HG02852 (cell line): ENCODE results near the gene ZNF202.
"Not testable (repeated sequence)": the region's sequence is repeated elsewhere in the genome, so short reads cannot be mapped to it uniquely, and the experiment has no call there.

Experiments used
- ATAC-seq: cut with Tn5 transposase; IDR thresholded peaks from one replicate; pipeline ENCODE4 v1.9.1; 2021; ENCODE audit warnings: mild to moderate bottlenecking, moderate library complexity; ENCODE audit not compliant: unreplicated experiment

ZNF202 gene

DNA sequence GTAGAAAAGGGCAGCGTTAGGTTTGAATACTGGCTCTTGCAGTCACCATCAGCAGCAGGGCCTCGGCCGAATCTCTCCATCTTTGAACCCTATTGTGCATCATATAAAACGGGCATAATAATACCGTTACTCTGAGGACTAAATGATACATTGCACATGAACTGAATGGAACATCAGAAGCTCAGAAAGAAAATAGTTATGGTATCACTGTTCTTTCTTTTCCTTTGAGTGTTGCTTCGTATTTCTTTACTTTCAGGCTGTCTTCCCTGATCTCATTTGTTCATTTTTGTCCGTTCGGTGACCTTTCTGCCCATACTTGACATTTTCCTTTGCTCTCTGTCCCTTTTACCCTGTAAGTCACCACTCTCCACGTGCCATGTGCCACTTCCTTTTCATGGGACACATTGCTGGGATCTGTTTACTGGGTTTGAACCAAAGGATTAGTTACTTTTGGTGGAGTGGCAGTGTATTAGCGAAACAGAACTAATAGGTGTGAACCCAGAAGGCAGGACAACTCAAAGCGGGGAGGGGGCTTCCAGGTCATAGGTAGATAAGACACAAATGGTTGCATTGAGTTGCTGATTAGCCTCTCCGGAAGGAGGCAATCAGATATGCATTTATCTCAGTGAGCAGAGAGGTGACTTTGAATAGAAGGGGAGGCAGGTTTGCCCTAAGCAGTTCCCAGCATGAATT, 717 bp upstream of the ZNF202 start:
- peak; percentile 9 for ATAC-seq

DNA sequence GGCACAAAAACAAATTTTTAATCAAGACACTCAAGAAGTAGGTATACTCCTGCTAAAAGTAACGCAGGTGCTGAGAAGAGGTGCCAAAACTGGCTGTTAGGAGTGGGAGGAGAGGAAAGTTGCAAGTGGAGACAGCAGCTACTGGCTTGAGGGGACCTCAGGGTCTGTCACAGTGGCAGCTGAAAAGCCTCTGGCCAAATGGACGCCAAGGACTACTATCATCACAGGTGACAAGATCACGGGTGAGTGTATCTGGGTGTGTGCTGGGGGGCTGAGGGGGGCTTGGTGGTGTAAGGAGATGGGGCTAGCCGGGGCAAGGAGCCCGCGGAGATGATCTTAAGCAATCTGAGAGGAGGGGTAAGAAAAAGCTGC, 687 bp downstream of the ZNF202 start:
- ATAC-seq, result peak; percentile 11

DNA sequence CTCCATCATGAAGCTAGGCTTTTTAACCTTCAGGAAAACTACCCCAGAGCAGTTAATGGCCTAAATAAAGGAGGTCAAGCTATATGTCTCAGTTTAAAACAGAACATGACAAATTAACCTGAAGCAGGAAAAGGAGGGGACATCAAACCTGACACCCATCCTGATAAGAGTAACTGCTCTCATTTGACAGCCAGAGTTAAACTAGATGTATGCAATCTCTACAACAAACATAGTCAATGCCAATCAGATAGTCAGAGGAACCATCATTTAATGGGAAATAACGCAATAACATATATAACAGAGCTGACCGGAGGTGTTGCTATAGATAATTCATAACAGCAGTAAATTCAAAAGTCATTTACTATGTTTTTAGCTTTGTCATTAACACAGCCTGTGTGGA, 3.1 kb downstream of the ZNF202 start:
- ATAC-seq, result no peak

DNA sequence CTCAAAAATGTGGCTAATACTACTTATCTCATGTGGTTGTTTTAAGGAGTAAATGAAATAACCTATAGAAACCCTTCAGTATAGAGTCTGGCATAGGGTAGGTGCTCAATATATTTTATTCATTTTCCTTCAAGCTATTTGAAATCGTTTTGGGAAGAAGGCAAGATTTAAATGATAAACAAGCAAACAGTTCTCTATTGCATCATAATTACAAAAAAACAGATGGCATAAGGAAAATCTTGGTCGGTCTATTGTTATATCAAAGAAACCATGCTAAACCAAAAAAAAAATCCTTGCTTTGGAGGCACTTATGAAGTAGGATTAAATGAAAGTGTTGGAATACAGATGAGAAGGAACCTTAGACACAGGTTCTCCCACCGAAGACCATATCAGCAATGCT, 4.7 kb downstream of the ZNF202 start:
- ATAC-seq, result no peak

DNA sequence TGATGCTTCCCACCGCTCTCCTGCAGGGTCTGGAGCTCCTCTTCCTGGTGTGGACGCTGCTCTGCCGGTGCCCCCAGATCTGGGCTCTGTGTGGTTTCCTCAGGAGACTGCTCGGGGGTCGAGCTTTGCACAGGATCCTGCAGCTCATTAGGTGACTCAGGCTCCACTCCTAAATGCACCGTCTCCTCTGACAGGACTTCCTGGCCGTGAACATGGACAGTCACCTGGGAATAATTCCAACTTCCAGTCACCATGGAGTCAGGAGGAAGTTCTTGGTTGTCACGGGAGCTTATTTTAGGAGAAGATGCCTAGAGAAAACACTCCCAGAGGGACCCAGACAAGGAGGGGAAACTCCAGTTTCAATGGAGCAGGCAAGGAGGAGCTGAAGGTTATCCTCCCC, 11.9 kb downstream of the ZNF202 start:
- no peak for ATAC-seq

DNA sequence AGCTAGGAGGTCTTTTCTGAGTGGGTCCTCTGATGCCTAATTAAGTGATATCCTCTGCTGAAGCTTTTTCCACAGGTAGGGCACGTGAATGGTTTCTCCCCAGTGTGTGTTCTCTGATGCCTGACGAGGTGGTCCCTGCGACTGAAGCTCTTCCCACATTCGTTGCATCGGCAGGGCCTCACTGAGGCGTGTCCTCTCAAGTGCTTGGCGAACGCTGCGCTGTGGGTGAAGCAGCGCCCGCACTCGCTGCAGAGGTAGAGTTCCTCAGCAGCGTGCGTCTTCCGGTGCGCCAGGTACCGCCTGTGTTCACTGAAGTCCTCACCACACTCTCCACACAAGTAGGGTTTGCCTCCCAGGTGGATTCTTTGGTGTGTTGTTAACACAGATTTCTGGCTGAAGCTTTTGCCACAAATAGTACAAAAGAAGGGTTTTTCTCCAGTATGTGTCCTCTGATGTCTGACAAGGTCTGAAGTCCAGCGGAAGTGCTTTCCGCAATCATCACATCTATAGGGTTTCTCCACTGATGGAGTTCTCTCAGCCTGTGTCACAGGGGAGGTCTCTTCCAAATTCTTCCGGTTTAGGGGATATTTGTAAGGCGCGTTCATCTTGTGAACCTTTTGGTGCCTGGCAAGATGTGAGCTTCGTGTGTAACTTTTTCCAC, 15.3 kb downstream of the ZNF202 start:
- ATAC-seq, result no peak

DNA sequence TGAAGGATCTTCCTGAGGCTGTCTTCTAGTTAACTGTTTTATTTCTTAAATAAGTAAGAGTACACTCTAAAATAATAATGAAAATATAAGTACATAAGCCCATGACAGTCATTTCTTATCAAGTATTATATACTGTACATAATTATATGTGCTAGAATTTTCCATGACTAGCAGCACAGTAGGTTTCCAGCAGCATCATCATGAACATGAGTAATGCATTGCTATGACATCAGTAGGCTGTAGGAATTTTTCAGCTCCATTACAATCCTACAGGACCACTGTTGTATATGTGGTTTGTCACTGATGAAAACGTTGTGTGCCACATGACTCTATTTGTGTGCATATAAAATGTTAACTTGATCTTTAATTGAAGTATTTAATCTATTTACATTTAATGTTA, 22.0 kb downstream of the ZNF202 start:
- no peak for ATAC-seq

DNA sequence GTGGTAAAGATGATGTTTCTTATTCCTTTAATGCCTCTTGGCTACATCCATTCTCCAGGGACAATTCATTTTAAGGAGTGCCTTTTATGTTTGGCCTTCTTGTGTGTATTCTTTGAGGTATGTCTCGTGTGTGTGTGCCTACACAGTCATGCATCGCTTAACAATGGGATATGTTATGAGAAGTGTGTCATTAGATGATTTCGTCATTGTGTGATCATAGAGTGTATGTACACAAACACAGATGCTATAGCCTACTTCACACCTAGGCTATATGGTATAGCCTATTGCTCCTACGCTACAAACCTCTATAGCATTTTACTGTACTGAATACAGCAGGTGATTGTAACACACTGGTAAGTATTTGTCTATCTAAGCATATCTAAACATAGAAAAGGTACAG, 23.0 kb downstream of the ZNF202 start:
- ATAC-seq, result no peak

DNA sequence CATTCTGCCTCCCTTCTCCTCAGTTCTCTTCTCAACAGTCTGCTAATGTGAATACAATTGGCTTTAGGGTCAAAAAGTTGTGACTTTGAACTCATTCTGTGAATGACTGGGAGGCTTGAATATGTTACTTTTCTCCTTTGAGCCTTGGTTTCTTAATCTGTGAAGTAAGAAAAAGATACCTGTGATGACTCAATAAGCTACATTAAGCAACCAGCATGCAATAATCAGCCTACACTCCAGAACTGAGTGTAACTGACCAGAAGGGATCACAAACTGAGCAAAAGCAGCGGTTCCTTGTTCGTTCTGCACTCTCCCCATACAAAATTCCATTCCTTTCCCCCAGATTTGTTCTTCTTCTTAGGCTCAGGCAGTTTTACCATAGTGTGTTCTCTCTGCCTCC, 23.4 kb downstream of the ZNF202 start:
- no peak for ATAC-seq

DNA sequence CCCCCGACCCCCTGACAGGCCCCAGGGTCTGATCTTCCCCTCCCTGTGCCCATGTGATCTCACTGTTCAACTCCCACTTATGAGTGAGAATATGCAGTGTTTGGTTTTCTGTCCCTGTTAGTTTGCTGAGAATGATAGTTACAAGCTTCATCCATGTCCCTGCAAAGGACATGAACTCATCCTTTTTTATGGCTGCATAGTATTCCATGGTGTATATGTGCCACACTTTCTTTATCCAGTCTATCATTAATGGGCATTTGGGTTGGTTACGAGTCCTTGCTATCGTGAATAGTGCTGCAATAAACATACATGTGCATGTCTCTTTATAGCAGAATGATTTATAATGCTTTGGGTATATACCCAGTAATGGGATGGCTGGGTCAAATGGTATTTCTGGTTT, 28.8 kb downstream of the ZNF202 start:
- not testable (repeated sequence) for ATAC-seq

DNA sequence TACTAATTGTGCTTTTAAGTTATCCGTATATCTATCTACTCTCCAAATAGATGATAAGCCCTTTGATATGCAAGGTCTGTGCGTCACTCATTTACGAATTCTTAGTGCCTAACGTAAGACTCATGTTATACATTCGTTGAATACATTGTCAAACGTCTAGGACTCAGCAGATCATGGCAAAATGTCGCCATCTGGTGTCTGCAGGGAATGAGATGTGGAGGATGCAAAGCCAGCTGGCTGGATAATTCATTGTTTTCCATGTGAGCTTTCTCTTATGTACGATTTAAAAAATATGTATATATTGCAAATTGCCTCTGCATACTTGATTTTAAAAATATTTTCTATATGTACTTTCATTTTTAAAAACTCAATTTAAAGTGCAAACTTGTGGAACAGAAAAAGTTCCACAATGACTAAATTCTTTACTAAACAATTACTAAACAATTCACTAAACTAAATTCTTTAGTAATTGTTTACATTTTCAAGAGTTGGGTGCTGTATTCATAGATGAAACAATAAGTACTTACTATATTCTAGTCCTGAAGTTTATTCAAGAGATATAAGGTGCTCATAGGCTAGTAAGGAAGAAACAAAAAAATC, 33.8 kb downstream of the ZNF202 start:
- ATAC-seq, result no peak

DNA sequence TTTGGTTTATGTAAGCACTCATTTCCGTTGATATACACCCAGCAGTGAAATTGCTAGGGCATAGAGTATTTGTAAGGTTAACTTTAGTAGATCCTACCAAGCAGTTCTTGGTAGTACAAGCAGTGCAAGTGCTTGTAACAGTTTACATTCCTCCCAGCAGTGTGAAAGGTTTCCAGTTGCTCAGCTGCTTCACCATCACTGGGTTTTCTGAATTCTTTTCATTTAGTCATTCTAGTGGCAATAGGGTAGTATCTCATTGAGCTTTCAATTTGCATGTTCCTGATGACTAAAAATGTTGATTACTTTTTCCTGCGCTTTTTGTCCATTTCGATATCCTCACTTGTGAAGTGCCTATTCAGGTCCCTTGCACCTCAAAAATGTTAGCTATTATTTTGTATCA, 34.3 kb downstream of the ZNF202 start:
- ATAC-seq, result no peak

DNA sequence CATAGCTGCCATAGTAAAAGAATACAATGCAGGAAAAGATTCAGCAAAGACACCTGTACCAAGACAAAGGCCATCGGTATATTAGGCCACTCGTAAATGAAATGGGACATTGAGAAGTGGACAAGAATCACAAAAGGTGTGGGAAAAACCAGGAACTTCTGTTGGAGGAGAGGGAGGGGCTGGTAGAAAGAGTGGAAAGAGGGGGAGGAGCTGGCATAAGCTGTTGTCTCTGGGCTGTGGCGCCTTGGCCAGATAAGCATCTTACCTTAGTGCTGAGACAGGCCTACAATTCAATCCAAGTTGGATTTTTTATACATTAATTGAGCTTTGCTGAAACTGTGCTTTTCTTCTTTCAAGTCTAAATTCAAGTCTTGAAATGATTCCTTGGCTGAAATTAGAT, 37.1 kb downstream of the ZNF202 start:
- no peak for ATAC-seq

DNA sequence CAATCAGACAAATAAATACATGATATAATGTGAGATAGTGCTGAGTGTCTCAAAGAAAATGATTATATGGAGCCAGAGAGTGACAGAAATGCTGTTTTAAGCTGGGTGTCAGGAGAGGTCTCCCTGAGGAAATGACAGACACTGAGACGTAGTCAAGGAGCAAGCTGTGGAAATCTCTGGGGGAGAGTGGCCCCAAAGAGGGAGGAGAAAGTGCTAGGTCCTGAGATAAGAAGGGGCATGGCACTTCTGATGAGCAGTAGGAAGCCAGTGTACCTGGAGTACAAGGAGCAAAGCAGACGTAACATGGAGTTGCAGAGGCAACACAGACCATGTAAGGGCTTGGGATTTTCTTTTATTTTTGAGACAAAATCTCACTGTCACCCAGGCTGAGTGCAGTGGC, 38.8 kb downstream of the ZNF202 start:
- no peak for ATAC-seq

DNA sequence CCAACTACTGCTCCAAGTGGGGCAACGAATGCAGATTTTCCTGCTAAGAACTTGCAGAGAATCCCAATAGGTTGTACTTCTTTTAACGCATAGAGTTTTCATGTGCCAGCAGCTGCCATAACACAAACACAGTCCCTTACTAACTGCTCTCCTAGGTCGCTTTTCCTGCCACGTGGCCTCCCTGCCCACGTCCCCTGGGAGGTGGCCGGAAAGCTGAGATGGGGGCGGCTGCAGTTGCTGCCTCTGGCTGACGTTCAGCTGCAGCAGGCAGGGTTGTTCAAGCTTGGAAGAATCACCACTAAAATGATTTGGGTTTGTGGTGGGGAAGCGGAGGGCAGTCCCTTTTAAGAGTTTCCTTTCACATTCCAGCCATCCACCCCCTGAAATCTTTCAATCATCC, 39.3 kb downstream of the ZNF202 start:
- no peak for ATAC-seq

DNA sequence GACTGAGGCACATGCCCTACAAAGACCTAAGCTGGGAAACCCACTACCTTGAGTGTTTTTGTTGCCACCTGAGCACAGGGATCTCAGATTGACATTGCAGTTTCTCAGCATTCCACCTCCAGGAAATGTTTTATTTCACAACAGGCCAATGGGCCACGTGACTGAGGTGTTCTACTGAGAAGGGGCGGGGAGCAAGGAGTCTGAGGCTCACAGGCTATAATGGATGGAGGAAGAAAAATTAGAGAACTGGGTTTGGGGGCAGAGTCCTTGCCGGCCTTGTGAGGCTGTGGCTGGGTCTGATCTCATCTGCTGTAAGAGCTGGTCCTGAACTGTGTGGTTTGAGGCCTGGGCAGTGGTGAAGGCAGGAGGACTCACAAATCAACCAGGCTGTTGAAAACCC, 40.7 kb downstream of the ZNF202 start:
- ATAC-seq, result no peak

DNA sequence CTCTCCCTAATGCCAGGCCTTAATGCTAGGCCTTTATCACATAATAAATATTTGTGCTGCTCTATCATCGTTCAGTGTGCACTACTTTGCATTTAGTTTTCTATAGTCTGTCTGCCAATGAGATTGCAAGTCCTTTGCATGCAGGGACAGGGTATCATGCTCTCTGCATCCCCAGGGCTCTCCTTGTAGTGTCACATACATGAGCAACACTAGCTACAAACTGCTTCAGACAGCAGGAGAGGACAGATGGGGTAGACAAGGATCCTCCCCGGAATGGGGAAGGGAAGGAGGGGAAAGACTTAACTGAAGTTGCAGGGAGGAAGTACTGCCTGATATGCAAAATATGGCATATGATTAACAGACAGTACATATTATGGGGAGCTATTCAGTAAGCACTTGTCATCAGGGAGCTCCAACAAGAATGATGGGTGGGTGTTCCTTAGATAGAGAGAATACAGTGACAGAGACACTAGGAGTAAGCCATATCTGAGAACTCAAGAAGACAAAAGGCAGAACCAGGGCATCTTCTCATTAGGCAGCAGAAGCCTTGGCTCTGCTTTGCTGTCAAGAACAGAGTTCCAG, 42.8 kb downstream of the ZNF202 start:
- no peak for ATAC-seq

DNA sequence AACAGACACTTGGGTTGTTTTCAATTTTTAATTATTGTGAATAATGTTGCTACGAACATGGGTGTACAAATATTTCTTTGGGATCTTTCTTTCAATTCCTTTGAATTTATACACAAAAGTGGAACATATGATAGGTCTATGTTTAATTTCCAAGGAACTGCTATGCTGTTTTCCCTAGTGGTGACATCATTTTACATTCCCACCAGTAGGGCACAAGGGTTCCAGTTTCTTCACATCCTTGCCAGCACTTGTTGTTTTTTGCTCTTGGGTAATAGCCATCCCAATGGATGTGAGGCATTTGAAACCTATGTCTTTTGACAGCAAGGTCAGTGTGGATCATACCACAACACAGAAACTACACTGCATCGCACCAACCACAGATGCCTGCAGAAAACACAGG, 45.3 kb downstream of the ZNF202 start:
- ATAC-seq, result no peak

DNA sequence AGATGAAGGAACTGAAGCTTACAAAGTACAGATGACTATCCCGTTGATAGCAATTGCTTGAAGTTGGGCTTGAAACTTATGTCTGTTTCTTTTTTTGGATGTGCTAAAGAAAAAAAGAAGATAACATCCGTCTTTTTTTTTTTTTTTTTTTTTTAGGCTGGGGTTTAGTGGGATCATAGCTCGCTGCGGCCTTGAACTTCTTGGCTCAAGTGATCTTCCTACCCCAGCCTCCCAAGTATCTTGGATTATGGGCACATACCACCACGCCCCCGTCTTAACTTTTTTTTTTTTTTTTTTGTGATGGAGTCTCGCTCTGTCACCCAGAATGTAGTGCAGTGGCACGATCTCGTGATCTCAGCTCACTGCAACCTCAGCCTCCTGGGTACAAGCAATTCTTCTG, 46.2 kb downstream of the ZNF202 start:
- no peak for ATAC-seq

DNA sequence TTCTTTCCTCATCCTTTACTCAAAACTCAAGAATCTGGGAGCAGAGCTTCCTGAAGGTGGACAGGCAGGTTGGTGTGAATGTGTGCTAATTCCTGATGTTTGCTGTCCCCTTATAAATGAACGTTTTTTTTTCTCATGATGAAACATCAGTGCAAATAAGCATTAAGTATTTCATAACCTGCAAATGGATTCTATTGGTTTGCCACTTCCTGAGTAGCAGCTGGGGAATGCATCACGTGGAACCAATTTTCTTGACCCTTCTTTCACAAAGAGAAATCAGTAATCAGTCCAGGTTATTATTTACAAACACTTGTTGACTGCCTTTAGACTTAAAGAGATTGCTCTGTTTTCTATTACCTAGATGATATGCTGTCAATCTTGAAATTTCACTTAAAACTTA, 46.9 kb downstream of the ZNF202 start:
- ATAC-seq, result no peak

DNA sequence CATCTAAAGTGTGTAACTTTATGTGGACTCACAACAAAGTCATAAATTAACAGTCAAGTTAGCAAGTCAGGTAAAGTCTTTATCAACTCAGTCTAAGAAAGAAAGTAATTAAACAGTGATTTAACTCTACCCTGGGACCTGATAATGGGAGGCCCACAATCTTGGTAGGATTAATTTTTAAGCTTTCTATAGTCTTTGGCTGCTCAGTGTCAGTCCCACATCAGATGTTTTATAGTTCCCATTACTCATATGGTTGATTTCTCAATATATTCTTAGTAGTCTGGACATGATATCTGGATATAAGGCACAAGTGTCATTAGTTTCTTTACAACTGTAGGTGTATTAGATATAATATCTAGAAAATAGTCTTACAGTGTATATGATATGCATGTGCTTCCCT, 48.5 kb downstream of the ZNF202 start:
- no peak for ATAC-seq

DNA sequence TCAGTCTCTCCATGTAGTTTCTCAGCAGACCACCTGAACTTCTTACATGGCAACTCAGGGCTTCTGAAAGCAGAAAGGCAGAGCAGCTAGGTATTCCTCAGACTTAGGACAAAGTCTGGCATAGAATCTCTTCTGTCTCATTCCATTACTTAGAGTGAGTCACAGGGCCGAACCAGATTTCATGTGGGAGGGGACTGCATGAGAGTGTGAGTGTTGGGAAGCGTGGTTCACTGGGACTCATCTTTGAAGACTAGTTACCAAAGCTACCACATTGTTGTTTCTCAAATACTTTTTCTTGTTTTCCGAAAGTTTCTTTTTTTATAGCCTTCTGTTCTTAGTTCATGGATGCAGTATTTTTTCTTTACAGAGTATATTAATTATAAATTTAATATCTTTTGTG, 51.0 kb downstream of the ZNF202 start:
- no peak for ATAC-seq
